ENCODE data around the gene ANKRD29.

DNA sequence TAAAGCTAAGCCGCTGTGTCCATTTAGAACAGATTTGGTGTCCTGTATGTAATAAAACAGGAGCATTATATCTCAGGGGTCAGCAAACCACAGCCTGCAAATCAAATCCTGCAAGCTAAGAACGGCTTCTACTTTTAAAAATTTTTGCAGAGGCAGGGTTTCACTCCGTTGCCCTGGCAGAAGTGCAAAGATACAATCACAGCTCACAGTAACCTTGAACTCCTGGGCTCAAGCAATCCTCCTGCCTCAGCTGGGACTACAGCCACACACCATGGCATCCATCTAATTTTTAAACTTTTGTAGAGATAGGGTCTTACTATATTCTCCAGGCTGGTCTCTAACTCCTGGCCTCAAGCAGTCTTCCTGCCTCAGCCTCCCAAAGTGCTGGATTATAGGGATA lies 47.8 kb downstream of the ANKRD29 start:
- TF ChIP-seq CTCF (IDR thresholded peaks at IDR 0.05; ENCODE audit: insufficient read depth, low read length) (no peak), SPI1 (IDR thresholded peaks at IDR 0.05; ENCODE audit: borderline replicate concordance, low read depth) (no peak), POLR2AphosphoS5 (IDR thresholded peaks at IDR 0.05; ENCODE audit: low read depth) (no peak)
- TF ChIP-seq, protein P1, sequence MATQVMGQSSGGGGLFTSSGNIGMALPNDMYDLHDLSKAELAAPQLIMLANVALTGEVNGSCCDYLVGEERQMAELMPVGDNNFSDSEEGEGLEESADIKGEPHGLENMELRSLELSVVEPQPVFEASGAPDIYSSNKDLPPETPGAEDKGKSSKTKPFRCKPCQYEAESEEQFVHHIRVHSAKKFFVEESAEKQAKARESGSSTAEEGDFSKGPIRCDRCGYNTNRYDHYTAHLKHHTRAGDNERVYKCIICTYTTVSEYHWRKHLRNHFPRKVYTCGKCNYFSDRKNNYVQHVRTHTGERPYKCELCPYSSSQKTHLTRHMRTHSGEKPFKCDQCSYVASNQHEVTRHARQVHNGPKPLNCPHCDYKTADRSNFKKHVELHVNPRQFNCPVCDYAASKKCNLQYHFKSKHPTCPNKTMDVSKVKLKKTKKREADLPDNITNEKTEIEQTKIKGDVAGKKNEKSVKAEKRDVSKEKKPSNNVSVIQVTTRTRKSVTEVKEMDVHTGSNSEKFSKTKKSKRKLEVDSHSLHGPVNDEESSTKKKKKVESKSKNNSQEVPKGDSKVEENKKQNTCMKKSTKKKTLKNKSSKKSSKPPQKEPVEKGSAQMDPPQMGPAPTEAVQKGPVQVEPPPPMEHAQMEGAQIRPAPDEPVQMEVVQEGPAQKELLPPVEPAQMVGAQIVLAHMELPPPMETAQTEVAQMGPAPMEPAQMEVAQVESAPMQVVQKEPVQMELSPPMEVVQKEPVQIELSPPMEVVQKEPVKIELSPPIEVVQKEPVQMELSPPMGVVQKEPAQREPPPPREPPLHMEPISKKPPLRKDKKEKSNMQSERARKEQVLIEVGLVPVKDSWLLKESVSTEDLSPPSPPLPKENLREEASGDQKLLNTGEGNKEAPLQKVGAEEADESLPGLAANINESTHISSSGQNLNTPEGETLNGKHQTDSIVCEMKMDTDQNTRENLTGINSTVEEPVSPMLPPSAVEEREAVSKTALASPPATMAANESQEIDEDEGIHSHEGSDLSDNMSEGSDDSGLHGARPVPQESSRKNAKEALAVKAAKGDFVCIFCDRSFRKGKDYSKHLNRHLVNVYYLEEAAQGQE (IDR thresholded peaks at IDR 0.05; ENCODE audit: insufficient replicate concordance, low read depth): no peak

All from HL-60 (cell line).